Right lobe of liver (tissue), 4 donors: ENCODE measurements around the gene HOPX.

Experiments used
- POLR2A ChIP-seq: fragments of 450-650 bp; IDR thresholded peaks from one replicate; pipeline ENCODE4 v1.6.1; 2017; ENCODE audit warnings: antibody characterized with exemption, mild to moderate bottlenecking
- TF ChIP-seq, protein P1 (sequence below), 4 donors: fragments of 200-600 bp in 3 of 4; fragments of 450-650 bp in 1 of 4; IDR thresholded peaks; one replicate each; pipeline versions ENCODE4 v1.5.1 to v1.8.0; 2016 to 2022; ENCODE audit warnings: antibody characterized with exemption in 4 of 4, mild to moderate bottlenecking in 2 of 4
- donor health status: DM: no; HTN: no; CAD: no.
- donor health status: DM: no; HTN: no; CAD: no.
- donor health status: DM: no; HTN: yes; CAD: no.

DNA sequence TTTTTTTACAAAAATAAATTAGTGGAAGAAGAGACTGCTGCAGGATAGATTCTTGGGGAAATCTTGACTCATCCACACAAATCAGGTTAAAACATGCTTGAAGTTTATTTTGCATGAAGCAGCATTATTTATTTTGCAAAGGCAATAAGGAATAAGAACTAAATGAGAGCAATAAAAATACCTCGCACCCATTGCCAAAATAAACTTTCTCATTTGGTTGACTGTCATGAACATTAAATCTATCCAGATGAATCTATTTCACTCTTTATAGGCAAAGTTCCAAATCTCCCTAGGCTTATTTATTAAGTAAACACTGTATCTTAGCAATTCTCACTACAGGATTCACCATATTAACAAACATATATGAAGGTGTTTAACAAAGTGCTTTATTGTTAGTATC lies 58.9 kb downstream of the HOPX start:
- TF ChIP-seq, protein P1, sequence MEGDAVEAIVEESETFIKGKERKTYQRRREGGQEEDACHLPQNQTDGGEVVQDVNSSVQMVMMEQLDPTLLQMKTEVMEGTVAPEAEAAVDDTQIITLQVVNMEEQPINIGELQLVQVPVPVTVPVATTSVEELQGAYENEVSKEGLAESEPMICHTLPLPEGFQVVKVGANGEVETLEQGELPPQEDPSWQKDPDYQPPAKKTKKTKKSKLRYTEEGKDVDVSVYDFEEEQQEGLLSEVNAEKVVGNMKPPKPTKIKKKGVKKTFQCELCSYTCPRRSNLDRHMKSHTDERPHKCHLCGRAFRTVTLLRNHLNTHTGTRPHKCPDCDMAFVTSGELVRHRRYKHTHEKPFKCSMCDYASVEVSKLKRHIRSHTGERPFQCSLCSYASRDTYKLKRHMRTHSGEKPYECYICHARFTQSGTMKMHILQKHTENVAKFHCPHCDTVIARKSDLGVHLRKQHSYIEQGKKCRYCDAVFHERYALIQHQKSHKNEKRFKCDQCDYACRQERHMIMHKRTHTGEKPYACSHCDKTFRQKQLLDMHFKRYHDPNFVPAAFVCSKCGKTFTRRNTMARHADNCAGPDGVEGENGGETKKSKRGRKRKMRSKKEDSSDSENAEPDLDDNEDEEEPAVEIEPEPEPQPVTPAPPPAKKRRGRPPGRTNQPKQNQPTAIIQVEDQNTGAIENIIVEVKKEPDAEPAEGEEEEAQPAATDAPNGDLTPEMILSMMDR (IDR thresholded peaks at IDR 0.05): no peak
- no peak for TF ChIP-seq POLR2A
